ENCODE results near the gene EXOC2. TPM values are rescaled to one million over a fixed set of nuclear protein-coding genes. Genes with fewer than 3 reads are reported as not detected.

The EXOC2 gene
- total RNA-seq, 1 experiment from 2014 or later: 24.5 TPM

DNA sequence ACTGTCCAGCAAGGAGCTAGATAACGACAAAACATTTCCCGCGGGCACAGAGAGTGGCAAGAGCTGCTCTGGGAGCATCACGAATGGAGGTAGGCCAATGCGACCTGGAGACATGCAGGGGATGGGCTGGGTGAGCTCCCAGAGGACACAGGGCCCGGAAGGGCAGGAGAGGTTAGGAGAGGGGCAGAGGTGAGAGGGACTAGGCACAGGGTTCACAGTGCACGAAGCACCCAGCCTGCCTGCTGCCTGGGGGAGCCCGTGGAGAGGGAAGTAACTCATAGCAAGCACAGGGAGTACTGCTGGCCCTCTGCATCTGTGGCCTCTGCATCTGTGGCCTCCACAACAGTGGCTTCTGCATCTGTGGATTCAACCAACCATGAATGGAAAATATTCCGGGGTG, 162.5 kb downstream of the EXOC2 start:
- BruUV-seq (replicated peaks): no TSS peak

More for the DNA sequence above, 162.5 kb downstream of the EXOC2 start:
- no peaks in the 10 kb centered on the region for H3K9me3 ChIP-seq (ENCODE audit: control insufficient read depth in 1 of 2, insufficient read depth in 1 of 2, low read depth in 1 of 2, low read length in 2 of 2)
- DNase-seq (ENCODE audit: low read depth, low spot score) (no peak), ATAC-seq (no peak)
- H3K9me2 ChIP-seq (ENCODE audit: insufficient read depth): no peaks in the 10 kb centered on the region
- H3K4me3 ChIP-seq (replicated peaks in 1 of 2; ENCODE audit: low read depth in 1 of 2, low read length in 2 of 2): no peak overlapping the region
- intact Hi-C loops (cut with micrococcal nuclease): no loop called here
- TF ChIP-seq EZH2phosphoT487 (IDR thresholded peaks at IDR 0.05; ENCODE audit: borderline replicate concordance): no peak
- TF ChIP-seq, protein P1, sequence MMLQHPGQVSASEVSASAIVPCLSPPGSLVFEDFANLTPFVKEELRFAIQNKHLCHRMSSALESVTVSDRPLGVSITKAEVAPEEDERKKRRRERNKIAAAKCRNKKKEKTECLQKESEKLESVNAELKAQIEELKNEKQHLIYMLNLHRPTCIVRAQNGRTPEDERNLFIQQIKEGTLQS (IDR thresholded peaks at IDR 0.05): no peak
- no peak for TF ChIP-seq ZFX (IDR thresholded peaks at IDR 0.05)
- no peak for TF ChIP-seq FOSL1 (IDR thresholded peaks at IDR 0.05; ENCODE audit: low read depth)
- no peak for TF ChIP-seq ZBTB33 (IDR thresholded peaks at IDR 0.05; ENCODE audit: extremely low read depth, insufficient replicate concordance, low read length)
- TF ChIP-seq, protein P2, sequence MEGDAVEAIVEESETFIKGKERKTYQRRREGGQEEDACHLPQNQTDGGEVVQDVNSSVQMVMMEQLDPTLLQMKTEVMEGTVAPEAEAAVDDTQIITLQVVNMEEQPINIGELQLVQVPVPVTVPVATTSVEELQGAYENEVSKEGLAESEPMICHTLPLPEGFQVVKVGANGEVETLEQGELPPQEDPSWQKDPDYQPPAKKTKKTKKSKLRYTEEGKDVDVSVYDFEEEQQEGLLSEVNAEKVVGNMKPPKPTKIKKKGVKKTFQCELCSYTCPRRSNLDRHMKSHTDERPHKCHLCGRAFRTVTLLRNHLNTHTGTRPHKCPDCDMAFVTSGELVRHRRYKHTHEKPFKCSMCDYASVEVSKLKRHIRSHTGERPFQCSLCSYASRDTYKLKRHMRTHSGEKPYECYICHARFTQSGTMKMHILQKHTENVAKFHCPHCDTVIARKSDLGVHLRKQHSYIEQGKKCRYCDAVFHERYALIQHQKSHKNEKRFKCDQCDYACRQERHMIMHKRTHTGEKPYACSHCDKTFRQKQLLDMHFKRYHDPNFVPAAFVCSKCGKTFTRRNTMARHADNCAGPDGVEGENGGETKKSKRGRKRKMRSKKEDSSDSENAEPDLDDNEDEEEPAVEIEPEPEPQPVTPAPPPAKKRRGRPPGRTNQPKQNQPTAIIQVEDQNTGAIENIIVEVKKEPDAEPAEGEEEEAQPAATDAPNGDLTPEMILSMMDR (IDR thresholded peaks at IDR 0.05 in 2 of 3, conservative IDR thresholded peaks at IDR 0.05 in 1 of 3; ENCODE audit: borderline replicate concordance in 1 of 3, insufficient read depth in 1 of 3, low read depth in 2 of 3, low read length in 2 of 3): no peak
- TF ChIP-seq EZH2 (IDR thresholded peaks at IDR 0.05): no peak
- TF ChIP-seq POLR2A (IDR thresholded peaks at IDR 0.05; ENCODE audit: borderline replicate concordance, extremely low read depth, insufficient read depth, insufficient read length): no peak
- no peak for TF ChIP-seq RAD21 (IDR thresholded peaks at IDR 0.05; ENCODE audit: low read depth)
- TF ChIP-seq, protein P3, sequence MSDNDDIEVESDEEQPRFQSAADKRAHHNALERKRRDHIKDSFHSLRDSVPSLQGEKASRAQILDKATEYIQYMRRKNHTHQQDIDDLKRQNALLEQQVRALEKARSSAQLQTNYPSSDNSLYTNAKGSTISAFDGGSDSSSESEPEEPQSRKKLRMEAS (IDR thresholded peaks at IDR 0.05): no peak
- POLR2A ChIA-PET: no interaction called here
- no peak overlapping the region for H3K4me2 ChIP-seq (ENCODE audit: low read length)
- no peak overlapping the region for H3K9ac ChIP-seq (ENCODE audit: low read length)
- RAD21 ChIA-PET (ENCODE audit: low non-redundant PET in 1 of 2, low total read pairs in 2 of 2, uncharacterized antibody in 2 of 2, unreplicated experiment in 2 of 2): no interaction called here
- no peak overlapping the region for H3K27ac ChIP-seq (ENCODE audit: low read depth, low read length)
- no peaks in the 10 kb centered on the region for H3K79me2 ChIP-seq (ENCODE audit: insufficient read depth, low read length)
- no peaks in the 10 kb centered on the region; a peak in 1 of 4 replicates for H3K36me3 ChIP-seq (ENCODE audit: control insufficient read depth in 1 of 2, insufficient read depth in 2 of 2, low read length in 2 of 2)
- H3K4me1 ChIP-seq (ENCODE audit: control insufficient read depth in 1 of 2, insufficient read depth in 2 of 2, low read length in 2 of 2): no peaks in the 10 kb centered on the region
- CTCF ChIA-PET: no interaction called here
- H4K20me1 ChIP-seq (ENCODE audit: insufficient read depth): no peaks in the 10 kb centered on the region
- H2AFZ ChIP-seq (ENCODE audit: low read depth, low read length, poor library complexity, severe bottlenecking): no peak overlapping the region
- no peaks in the 10 kb centered on the region for H3K27me3 ChIP-seq (ENCODE audit: insufficient read depth, low read length)

Measured in HCT116 (cell line).